ENCODE data around the gene PSTPIP1. TPM values are rescaled to one million over a fixed set of nuclear protein-coding genes. Genes with fewer than 3 reads are reported as not detected.

Gene PSTPIP1
- total and polyA plus RNA-seq, 10 of the 15 experiments (the other 5 are each of a cell fraction or from before 2014, with no cell fraction given), result 0.50 to 29.3 (median 14.5) TPM

DNA sequence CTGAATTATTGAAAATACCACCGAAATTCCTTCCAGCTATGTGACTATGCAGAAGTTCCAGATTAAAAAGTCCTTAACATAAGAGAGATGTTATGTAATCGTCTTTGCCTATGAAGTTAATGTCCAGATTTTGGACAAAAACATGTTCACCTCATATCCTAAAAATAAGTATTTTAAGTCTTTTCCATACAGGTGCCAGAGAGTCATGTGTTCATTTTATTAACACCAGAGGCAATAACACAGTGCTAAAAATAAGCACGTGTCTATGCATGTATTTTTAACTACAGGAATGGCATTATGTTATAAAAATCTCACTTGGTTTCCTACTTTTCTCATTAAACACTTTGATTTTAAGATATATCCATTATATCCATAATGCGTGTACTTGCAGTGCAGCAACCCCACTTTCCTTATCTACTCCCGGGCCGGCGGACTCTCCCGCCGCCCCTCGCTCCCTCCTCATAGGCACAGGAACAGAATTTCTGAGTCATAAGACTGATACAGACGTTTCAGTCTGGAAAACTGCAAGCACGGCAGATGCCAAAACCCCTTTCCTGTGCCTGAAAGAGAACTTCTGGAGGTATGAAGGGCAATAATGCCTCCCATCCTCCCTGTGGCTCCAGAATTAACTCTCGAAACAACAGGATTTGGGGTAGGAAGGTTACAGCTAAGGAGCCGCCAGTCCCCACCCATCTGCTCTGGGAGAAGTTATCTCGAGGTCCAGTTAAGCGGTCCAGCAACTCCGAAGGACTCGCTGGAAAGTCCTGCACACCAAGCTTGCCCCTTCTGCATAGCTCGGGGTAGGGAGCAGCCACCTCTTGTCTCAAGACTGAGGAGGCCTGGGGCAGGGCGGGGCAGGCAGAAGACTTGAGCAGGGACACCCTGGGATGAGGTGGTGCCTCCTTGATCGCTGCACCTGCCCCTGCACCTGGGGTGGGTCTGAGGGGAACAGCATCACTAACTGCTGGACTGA is 22.3 kb upstream of the PSTPIP1 start:
- intact Hi-C loops (cut with micrococcal nuclease; ENCODE audit: unreplicated experiment) (loop anchor here (2.0 to 5.0 kb wide), 2 partner anchors 52 to 115 kb away; no protein-coding TSS in a partner anchor), in situ Hi-C loops (cut with MboI) (no loop called here)
- ChIA-PET POLR2A (interaction anchor here (0.9 to 2.6 kb wide), 4 partner anchors 41 to 571 kb away, joined by 3 to 10 read pairs (median 6); no protein-coding TSS in a partner anchor), RAD21 (ENCODE audit: unreplicated experiment) (interaction anchor here (0.6 to 15.6 kb wide), 34 partner anchors 8 to 571 kb away, joined by 3 to 259 read pairs (median 4); partner anchors contain the start of gene PSTPIP1), CTCF (interaction anchor here (0.6 to 16.6 kb wide), 48 partner anchors 8 to 574 kb away, joined by 3 to 483 read pairs (median 10); partner anchors contain the start of gene PSTPIP1), SMC1A (ENCODE audit: uncharacterized antibody, unreplicated experiment) (interaction anchor here (0.7 to 14.1 kb wide), 30 partner anchors 10 to 571 kb away, joined by 3 to 375 read pairs (median 7); partner anchors contain the start of gene PSTPIP1)
- DNase-seq (ENCODE audit: low read depth, low spot score) (no peak), FAIRE-seq (no peak), ATAC-seq (peak; percentile 25; the same call in 2 of the 3 replicates)
- H3K9ac ChIP-seq (ENCODE audit: control insufficient read depth, insufficient read depth, low read length), result no peak overlapping the region
- H3K4me1 ChIP-seq (ENCODE audit: control insufficient read depth, insufficient read depth, low read length), result no peaks in the 10 kb centered on the region
- no peak overlapping the region for H3K4me3 ChIP-seq
- H3K36me3 ChIP-seq (ENCODE audit: control insufficient read depth in 2 of 2, insufficient read depth in 2 of 2, low read length in 1 of 2), result no peaks in the 10 kb centered on the region
- no peaks in the 10 kb centered on the region for H3K27me3 ChIP-seq (replicated peaks in 1 of 2; ENCODE audit: control insufficient read depth in 2 of 2, insufficient read depth in 2 of 2, low read length in 1 of 2)
- H2AFZ ChIP-seq (ENCODE audit: control insufficient read depth, low read depth, low read length), result no peak overlapping the region
- H4K20me1 ChIP-seq (ENCODE audit: control insufficient read depth, insufficient read depth), result no peaks in the 10 kb centered on the region
- no peak overlapping the region for H3K27ac ChIP-seq (ENCODE audit: control insufficient read depth, insufficient read depth)
- H3K79me2 ChIP-seq (ENCODE audit: control insufficient read depth, insufficient read depth, low read length), result no peaks in the 10 kb centered on the region
- TF ChIP-seq, protein P1, sequence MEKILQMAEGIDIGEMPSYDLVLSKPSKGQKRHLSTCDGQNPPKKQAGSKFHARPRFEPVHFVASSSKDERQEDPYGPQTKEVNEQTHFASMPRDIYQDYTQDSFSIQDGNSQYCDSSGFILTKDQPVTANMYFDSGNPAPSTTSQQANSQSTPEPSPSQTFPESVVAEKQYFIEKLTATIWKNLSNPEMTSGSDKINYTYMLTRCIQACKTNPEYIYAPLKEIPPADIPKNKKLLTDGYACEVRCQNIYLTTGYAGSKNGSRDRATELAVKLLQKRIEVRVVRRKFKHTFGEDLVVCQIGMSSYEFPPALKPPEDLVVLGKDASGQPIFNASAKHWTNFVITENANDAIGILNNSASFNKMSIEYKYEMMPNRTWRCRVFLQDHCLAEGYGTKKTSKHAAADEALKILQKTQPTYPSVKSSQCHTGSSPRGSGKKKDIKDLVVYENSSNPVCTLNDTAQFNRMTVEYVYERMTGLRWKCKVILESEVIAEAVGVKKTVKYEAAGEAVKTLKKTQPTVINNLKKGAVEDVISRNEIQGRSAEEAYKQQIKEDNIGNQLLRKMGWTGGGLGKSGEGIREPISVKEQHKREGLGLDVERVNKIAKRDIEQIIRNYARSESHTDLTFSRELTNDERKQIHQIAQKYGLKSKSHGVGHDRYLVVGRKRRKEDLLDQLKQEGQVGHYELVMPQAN (conservative IDR thresholded peaks at IDR 0.05), result no peak
- TF ChIP-seq, protein P2, sequence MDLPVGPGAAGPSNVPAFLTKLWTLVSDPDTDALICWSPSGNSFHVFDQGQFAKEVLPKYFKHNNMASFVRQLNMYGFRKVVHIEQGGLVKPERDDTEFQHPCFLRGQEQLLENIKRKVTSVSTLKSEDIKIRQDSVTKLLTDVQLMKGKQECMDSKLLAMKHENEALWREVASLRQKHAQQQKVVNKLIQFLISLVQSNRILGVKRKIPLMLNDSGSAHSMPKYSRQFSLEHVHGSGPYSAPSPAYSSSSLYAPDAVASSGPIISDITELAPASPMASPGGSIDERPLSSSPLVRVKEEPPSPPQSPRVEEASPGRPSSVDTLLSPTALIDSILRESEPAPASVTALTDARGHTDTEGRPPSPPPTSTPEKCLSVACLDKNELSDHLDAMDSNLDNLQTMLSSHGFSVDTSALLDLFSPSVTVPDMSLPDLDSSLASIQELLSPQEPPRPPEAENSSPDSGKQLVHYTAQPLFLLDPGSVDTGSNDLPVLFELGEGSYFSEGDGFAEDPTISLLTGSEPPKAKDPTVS (IDR thresholded peaks at IDR 0.05; ENCODE audit: low read depth, low read length), result no peak
- TF ChIP-seq RAD51 (IDR thresholded peaks at IDR 0.05), result no peak
- no peak for TF ChIP-seq RELA (IDR thresholded peaks at IDR 0.05; ENCODE audit: borderline replicate concordance, partially characterized antibody)
- TF ChIP-seq WRNIP1 (IDR thresholded peaks at IDR 0.05; ENCODE audit: borderline replicate concordance, low read depth, low read length), result no peak
- no peak for TF ChIP-seq SIX5 (IDR thresholded peaks at IDR 0.05; ENCODE audit: low read depth, low read length, severe bottlenecking)
- no peak for TF ChIP-seq POU2F2 (IDR thresholded peaks at IDR 0.05; ENCODE audit: borderline replicate concordance, low read depth, low read length)
- no peak for TF ChIP-seq JUNB (IDR thresholded peaks at IDR 0.05)
- no peak for TF ChIP-seq MTA2 (IDR thresholded peaks at IDR 0.05; ENCODE audit: low read depth)
- no peak for TF ChIP-seq CHD2 (IDR thresholded peaks at IDR 0.05; ENCODE audit: borderline replicate concordance, low read depth, low read length)
- TF ChIP-seq ZZZ3 (IDR thresholded peaks at IDR 0.05; ENCODE audit: control insufficient read depth, insufficient read length, low read depth), result no peak
- no peak for TF ChIP-seq ATF7 (IDR thresholded peaks at IDR 0.05; ENCODE audit: low read depth)
- TF ChIP-seq, protein P3, sequence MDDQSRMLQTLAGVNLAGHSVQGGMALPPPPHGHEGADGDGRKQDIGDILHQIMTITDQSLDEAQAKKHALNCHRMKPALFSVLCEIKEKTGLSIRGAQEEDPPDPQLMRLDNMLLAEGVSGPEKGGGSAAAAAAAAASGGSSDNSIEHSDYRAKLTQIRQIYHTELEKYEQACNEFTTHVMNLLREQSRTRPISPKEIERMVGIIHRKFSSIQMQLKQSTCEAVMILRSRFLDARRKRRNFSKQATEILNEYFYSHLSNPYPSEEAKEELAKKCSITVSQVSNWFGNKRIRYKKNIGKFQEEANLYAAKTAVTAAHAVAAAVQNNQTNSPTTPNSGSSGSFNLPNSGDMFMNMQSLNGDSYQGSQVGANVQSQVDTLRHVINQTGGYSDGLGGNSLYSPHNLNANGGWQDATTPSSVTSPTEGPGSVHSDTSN (IDR thresholded peaks at IDR 0.05; ENCODE audit: insufficient replicate concordance, low read depth, low read length), result no peak
- H3K4me2 ChIP-seq (ENCODE audit: control insufficient read depth, insufficient read depth), result no peak overlapping the region
- 52% methylated on average over 20 of the region's 21 CpGs for WGBS (ENCODE audit: insufficient coverage, insufficient replicate concordance, low lambda C conversion rate, missing lambda C conversion rate)
- H3K9me3 ChIP-seq (replicated peaks; ENCODE audit: control insufficient read depth, insufficient read depth, low read length), result no peaks in the 10 kb centered on the region
- BruUV-seq (replicated peaks), result no TSS peak
